Measurements from ENCODE around the gene VWA3A.
"Not testable (repeated sequence)": the region's sequence is repeated elsewhere in the genome, so short reads cannot be mapped to it uniquely, and the experiment has no call there.

VWA3A gene

DNA sequence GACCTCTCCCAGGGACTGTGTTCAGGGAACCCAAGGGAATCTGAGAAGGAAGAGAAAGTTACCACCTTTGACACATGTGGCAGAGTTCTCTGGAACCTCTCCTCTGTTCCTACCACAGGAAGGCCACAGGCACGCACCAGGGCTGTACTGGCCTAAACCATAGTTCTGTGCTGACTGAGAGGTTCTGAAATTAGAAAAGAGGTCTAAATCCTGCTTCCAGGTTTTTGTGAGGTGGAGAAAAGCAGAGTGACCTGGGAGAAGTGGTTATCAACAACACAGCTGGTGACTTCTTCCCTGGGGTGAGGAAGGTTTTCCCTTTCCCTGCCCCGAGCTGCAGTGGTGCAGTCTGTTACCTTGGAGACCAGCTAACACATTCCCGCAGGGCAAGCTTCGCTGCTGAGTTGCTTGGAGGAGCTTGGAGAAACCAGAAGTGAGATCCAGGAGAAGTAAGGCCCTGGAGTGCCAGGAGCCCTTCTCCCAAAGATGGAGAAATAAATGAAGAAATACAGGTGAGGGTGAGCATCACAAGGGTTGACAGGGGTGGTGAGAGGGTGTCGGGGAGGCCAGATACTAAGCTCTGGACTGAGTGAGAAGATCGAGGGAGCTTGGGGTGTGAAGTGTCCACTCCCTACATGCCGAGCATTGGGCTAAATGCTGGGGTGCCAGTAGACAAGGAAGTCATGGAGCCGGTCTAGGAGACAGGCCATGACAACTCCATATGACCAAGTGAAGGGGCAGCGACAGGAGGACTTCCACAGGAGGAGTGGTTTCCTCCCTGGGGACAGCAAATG is at the start of gene VWA3A:
Gene VWA3A, plus strand, starts transcription at position 399 of the 791 bp plus-strand sequence. Its CDS starts 97 bp downstream, at position 496.
- DNase-seq (ENCODE audit: low read depth, low spot score): no peak

GRCh38 chr16:22043882-22044281 is 48.5 kb upstream of the VWA3A start:
- DNase-seq (ENCODE audit: low read depth, low spot score): not testable (repeated sequence)

DNA sequence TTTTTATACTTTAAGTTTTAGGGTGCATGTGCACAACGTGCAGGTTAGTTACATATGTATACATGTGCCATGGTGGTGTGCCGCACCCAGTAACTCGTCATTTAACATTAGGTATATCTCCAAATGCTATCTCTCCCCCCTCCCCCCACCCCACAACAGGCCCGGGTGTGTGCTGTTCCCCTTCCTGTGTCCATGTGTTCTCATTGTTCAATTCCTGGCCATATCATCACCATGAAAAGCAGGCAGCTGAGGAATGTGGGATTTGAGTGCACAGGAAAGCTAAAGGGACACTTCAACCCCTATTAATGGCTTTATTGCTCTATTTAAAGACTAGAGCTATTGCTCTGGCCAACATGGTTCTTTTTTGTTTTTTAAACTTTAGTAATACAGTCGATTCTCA is 46.5 kb upstream of the VWA3A start:
- not testable (repeated sequence) for DNase-seq (ENCODE audit: low read depth, low spot score)

DNA sequence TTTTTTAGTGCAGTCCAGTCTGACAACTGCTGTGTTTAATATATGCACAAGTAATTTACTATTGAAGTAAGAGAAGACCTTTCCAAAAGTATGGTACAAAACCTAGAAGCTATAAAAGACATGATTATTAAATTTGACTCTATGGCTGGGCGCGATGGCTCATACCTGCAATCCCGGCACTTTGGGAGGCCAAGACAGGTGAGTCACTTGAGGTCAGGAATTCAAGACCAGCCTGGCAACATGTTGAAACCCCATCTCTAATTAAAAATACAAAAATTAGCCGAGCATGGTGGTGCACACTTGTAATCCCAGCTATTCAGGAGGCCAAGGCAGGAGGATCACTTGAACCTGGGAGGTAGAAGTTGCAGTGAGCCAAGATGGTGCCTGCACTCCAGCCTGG is 41.4 kb upstream of the VWA3A start:
- no peak for DNase-seq (ENCODE audit: low read depth, low spot score)

GRCh38 chr16:22052980-22053379 is 39.4 kb upstream of the VWA3A start:
- DNase-seq (ENCODE audit: low read depth, low spot score): no peak

- no peak for DNase-seq (ENCODE audit: low read depth, low spot score)
These were observed 38.4 kb upstream of the VWA3A start for GRCh38 chr16:22053921-22054341.

DNA sequence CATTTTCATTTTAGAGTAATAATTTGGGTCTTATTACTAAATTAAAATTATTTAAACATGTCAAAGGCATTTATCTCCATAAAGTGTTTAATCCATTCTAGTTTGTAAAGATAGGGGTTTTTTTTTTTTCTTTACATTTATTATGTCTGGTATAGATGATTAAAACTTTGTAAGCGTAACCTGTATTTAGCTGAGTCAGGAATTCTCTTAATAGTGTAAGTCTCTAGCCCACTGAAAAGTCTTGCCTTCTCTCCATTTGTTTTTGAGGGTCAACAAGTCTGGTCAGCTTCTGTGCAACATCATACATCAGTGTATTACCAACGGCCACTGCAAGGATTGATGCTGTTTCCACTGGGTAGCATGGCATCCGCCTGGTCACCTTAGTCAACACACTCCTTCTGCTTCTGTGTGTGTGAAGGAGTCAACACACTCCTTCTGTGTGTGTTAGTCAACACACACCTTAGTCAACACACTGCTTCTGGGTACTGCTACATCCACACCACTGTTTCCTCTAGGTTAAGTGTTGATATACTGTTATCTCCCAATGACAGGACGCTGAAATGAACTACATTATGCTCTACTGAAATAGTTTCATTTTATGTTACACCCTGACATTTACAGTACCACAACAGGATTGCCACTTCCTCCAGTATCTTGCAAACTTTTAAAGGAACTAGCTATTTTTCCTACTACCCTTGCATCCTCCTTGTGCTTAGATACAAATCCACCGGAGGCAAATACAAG is 37.3 kb upstream of the VWA3A start:
- DNase-seq (ENCODE audit: low read depth, low spot score): no peak

GRCh38 chr16:22055881-22056280 is 36.5 kb upstream of the VWA3A start:
- no peak for DNase-seq (ENCODE audit: low read depth, low spot score)

DNA sequence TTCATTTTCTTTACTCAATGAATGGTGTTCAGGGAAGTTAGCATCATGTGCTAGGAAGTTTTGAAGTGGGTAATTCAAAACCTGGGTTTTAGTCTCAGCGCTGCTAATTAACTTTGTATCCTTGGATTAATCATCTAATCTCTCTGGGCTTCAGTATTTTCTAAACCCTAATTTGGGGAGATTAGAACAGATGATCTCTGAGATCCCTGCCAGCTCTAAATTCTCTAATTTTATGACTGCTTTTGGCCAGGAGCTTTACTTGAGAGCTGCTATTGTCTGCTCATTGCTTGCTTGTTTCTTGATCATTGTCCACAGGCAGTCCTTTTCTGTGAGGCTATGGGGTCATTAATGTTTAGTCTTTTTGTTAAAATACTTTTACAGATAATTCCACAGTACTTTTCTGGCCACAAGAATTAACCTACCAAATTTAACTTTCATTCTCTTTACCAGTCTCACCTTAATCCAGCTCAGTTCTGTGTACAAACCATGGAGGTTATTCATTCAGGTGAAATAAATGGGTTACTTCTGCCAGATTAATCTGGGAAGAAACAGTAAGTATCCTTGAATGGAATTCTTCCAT is 28.4 kb upstream of the VWA3A start:
- no peak for DNase-seq (ENCODE audit: low read depth, low spot score)

DNA sequence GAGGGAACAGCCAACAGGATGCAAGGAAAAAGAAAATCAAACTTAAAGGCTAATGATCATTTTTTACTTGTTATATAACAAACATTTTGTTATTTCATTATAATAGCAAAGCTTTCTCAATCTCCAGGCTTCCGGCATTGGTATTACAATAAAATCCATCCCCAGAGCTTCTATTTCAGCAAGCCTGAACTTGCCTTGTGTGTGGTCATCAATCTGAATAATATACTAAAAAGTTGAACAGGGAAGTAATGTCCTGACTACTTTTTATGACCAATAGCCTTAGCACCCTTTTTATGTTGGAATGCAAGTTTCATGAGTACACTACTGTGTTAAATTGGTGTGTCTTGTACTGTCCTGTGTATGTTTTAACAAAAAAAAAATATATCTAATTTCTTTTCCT is 27.1 kb upstream of the VWA3A start:
- DNase-seq (ENCODE audit: low read depth, low spot score): no peak

- no peak for DNase-seq (ENCODE audit: low read depth, low spot score)
These were observed 21.7 kb upstream of the VWA3A start for GRCh38 chr16:22070361-22071330.

- DNase-seq (ENCODE audit: low read depth, low spot score): no peak
These were observed 20.9 kb upstream of the VWA3A start for GRCh38 chr16:22071331-22071910.

DNA sequence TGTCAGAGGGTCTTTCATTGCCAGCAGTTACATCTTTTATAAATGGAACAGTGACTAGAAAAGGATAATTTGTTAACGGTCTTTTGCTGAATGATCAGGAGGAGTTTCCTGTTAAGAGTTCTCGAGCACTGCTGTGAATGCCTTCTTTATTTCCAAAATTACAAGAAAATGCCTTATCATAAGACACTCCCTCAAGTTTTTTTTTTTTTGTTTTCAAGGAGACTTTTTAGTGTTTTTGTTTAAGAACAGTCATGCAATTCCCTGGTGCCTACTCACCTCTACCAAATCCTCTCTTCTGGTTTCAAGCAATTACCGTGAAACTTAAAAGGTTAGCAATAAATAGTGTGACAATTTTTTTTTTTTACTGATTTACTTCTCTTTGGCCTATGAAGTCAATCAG is 19.0 kb upstream of the VWA3A start:
- DNase-seq (ENCODE audit: low read depth, low spot score): no peak

DNA sequence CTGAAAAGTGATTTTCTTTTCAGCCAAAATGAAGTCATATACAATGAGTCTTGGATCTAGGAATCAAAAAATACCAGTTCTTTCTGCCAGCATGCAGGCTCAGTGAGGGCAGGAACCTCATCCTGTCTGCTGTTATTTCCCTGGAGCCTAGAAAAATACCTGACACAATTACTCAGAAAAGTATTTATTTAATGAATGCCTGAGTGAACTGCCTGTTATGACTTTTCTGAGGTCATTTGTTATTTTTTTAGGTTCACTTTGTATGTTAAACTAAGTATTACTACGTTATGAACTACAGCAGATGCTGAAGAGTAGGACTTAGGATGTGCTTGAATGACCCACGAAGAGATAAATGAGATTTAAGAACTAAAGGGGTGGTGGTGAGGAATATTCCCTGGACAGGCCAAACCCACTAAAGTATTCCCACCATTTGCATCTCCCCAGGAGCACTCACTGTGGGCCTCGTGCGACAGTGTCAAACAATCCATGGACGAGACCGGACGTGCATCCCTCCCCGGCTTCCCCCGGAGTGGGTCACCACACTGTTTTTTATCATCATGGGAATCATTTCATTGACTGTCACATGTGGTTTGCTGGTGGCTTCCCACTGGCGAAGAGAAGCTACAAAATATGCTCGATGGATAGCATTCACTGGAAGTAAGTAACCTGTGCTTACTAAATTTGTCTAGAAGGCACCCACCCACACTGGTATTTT is 17.1 kb upstream of the VWA3A start:
- no peak for DNase-seq (ENCODE audit: low read depth, low spot score)

DNA sequence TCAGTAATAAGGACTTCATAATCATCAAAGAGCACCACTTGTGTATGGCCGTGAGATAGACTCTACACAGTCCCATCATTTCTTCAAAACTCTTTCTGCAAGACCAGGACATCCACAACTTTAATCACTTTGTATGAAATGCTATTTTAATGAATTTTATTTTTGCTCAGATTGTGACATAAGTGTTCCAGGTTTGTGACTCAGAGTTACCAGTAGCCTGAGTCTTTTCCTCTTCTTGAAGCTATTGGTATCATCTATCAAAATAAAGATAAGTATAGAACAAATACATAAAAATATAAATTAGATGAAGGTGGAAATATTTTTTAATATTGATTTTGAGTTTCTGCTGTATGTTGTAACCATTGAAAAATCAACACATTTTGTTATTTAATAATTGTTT is 16.6 kb upstream of the VWA3A start:
- no peak for DNase-seq (ENCODE audit: low read depth, low spot score)

DNA sequence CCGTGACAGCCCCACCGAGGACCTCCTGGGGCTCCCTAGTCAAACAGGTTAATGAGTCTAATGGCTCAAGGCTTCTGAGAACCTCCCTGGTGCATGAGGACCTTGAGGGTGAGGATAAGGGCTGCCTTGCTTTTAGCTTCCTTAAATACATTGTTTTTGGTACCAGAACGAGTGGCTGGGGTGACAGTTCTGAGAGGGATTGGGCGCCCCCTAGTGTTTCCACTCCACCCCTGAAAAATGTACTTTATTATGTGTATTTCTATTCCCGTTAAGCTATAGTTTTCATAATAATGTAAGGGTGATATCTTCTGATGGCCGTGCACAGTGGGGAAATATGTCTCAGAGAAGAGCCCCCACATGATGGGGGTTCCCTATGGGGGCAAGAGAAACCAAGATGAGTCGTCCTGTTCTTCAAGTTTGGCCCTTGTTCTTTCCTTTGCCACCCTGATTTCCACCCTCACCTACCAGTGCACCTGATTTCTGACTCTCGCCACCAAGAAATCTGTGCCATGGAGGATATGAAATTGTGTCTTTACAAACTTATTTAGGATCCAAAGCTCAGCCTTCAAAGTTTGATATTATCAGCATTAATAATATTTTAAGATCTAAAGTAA is 14.5 kb upstream of the VWA3A start:
- peak; percentile 58 for DNase-seq (ENCODE audit: low read depth, low spot score)

DNA sequence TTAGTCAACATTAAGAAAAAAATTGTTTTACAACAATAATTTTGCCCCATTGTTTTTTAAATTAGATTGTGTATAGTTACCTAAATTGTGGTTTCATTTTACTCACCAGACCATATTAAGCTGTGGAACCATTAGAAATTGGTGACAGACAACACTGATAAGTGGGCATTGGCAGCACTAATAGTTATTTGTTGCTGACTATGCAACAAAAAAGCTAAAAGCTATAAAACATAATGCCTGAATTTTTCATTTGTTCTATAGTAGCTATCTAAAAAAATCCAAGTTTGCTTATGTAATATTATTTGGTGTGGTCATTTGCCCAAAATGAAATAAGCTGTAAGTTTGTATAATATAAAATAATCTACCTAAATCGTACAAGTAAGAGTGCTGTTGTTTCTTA is 13.7 kb upstream of the VWA3A start:
- DNase-seq (ENCODE audit: low read depth, low spot score): no peak

DNA sequence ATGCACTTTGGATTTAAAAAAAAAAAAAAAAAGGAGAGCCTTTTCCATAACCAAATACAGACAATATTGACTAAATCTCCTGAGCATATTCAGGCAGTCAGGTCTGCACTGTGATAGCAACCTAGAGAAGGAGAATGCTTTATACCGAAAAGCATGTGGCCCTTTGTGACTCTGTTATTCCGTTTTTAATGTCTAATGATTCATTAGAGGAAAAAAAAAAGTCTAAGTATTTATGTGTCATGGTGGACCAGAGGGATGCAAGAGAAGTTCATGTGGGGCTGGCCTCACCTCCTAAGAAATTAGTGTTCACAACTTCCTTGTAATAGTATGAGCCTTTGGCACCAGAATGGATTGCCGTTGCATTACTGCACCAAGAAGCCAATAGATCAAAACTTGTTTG is 11.3 kb upstream of the VWA3A start:
- no peak for DNase-seq (ENCODE audit: low read depth, low spot score)

GRCh38 chr16:22086440-22086839 is 5.9 kb upstream of the VWA3A start:
- no peak for DNase-seq (ENCODE audit: low read depth, low spot score)

DNA sequence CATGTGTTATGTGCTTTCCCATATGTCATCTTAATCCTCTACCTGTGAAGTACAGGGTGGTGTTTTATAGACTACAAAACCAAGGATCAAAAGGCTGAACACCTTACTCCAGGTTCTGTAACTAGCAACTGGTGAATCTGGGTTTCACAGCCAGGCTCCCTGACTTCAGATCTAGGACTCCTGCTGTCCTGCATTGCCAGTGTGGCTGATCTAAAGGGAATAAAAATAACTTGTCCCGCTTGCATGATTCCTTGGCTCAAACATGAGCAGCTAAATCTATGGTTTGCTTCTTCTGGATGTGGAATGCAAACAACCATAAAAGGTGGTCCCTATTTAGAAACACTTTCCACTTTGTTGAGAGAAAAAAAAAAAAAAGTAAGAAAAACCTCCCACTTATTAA is 3.7 kb upstream of the VWA3A start:
- no peak for DNase-seq (ENCODE audit: low read depth, low spot score)
